Lung (tissue), 12 donors: ENCODE results near the gene WDR53. TPM values are rescaled to one million over a fixed set of nuclear protein-coding genes. Genes with fewer than 3 reads are reported as not detected.

Experiments
- ATAC-seq: fragments of 200-7000 bp; cut with Tn5 transposase; one replicate; pipeline ENCODE4 v1.9.1; 2020; ENCODE audit warnings: moderate number of reproducible peaks; ENCODE audit not compliant: insufficient read depth, low FRiP score
- DNase-seq, 3 donors: peaks; one replicate each; pipeline ENCODE4 v3.0.0-alpha.2; 2013 to 2017
- H3K27ac ChIP-seq, 2 donors: one replicate each; pipeline ENCODE4 v1.5.1; 2013; ENCODE audit warnings: mild to moderate bottlenecking in 2 of 2, moderate library complexity in 2 of 2, control low read depth in 1 of 2, inconsistent platforms in 1 of 2, low read depth in 1 of 2, low read length in 1 of 2
- H3K27me3 ChIP-seq, 3 donors: one replicate each; pipeline ENCODE4 v1.5.1; 2013; ENCODE audit warnings: low read length in 2 of 3; ENCODE audit not compliant: control insufficient read depth in 3 of 3, insufficient read depth in 3 of 3
- H3K36me3 ChIP-seq, 4 donors: one replicate each; pipeline ENCODE4 v1.5.1; 2013; ENCODE audit warnings: low read length in 4 of 4, mild to moderate bottlenecking in 1 of 4, moderate library complexity in 1 of 4; ENCODE audit not compliant: control insufficient read depth in 4 of 4, insufficient read depth in 4 of 4
- H3K4me1 ChIP-seq, 5 donors: one replicate each; pipeline ENCODE4 v1.5.1; 2013; ENCODE audit warnings: low read length in 5 of 5, mild to moderate bottlenecking in 2 of 5, moderate library complexity in 1 of 5; ENCODE audit not compliant: control insufficient read depth in 5 of 5, insufficient read depth in 5 of 5
- H3K4me3 ChIP-seq: one replicate; pipeline ENCODE4 v1.5.1; 2013; ENCODE audit warnings: mild to moderate bottlenecking, control low read depth, moderate library complexity
- H3K9ac ChIP-seq, 2 donors: one replicate each; pipeline ENCODE4 v1.5.1; 2013; ENCODE audit warnings: low read length in 2 of 2, control low read depth in 1 of 2; ENCODE audit not compliant: insufficient read depth in 1 of 2
- H3K9me3 ChIP-seq, 4 donors: one replicate each; pipeline ENCODE4 v1.5.1; 2013; ENCODE audit warnings: low read length in 3 of 4, mild to moderate bottlenecking in 1 of 4, moderate library complexity in 1 of 4; ENCODE audit not compliant: control insufficient read depth in 4 of 4, insufficient read depth in 3 of 4
- CTCF ChIP-seq: IDR thresholded peaks from 2 replicates; pipeline ENCODE4 v1.5.1; 2012; ENCODE audit warnings: mild to moderate bottlenecking; ENCODE audit errors: control extremely low read depth, extremely low read depth
- WGBS, 2 donors: extraction: QIAGEN DNeasy Blood & Tissue Kit; methylation state at CpG; one replicate each; pipeline ENCODE4 v1.1.7; 2013; 5-methylcytosine and 5-hydroxymethylcytosine counted together
- polyA plus RNA-seq, 2 donors: library from polyadenylated mRNA; stranded (reverse); fragments of 200-250 nt; gene quantifications; one replicate each; pipeline ENCODE4 v1.2.1, GENCODE V29; 2013
- total RNA-seq, 2 donors: library from RNA; depleted of rRNA in 1 of 2; stranded (reverse); fragments of >200 nt in 1 of 2; gene quantifications; one replicate each; pipeline ENCODE4 v1.2.1, GENCODE V29; 2014 to 2021
- donor health status: control.
- donor health status: control.
- donor health status: Bipolar disorder and iron deficiency.
- donor health status: healthy.
- donor health status: DM: yes; HTN: yes; CAD: no.

The WDR53 gene
- total and polyA plus RNA-seq, 4 donors, result 6.3 to 17.4 (median 9.5) TPM

GRCh38 chr3:196537319-196537984, 30.9 kb downstream of the WDR53 start:
- Histone ChIP-seq H3K9ac (no peak overlapping the region), H3K9me3 (peaks cover 0 to 2% (median 0%) of the 10 kb centered on the region in 4 donors), H3K4me3 (no peak overlapping the region), H3K36me3 (no peaks in the 10 kb centered on the region), H3K4me1 (no peaks in the 10 kb centered on the region), H3K27ac (no peak overlapping the region), H3K27me3 (peaks cover 0 to 2% (median 0%) of the 10 kb centered on the region in 3 donors)
- WGBS, 2 donors, result 37 to 45% methylated on average over 18 of the region's 18 CpGs
- no peak for ATAC-seq
- peak; percentile 27 for TF ChIP-seq CTCF
- DNase-seq, result peak; percentile 16 to 35 (median 16)

- DNase-seq, result no peak
- peaks cover 0 to 5% (median 0%) of the 10 kb centered on the region in 5 donors for H3K4me1 ChIP-seq
- no peak for TF ChIP-seq CTCF
- H3K27me3 ChIP-seq, result peaks cover 0 to 2% (median 0%) of the 10 kb centered on the region in 3 donors
- no peak overlapping the region for H3K9ac ChIP-seq
- no peak overlapping the region for H3K4me3 ChIP-seq
- H3K27ac ChIP-seq, result no peak overlapping the region
- H3K36me3 ChIP-seq, result no peaks in the 10 kb centered on the region
- peaks cover 0 to 5% (median 0%) of the 10 kb centered on the region in 4 donors for H3K9me3 ChIP-seq
- 44 to 57% methylated on average over 14 of the region's 14 CpGs for WGBS, 2 donors
- ATAC-seq, result no peak
Observed at GRCh38 chr3:196533260-196533681, 35.1 kb downstream of the WDR53 start.

GRCh38 chr3:196531418-196531817, 36.9 kb downstream of the WDR53 start:
- Histone ChIP-seq H3K4me1 (peaks cover 0 to 5% (median 0%) of the 10 kb centered on the region in 5 donors), H3K9ac (no peak overlapping the region), H3K27ac (no peak overlapping the region), H3K4me3 (no peak overlapping the region), H3K36me3 (no peaks in the 10 kb centered on the region), H3K27me3 (peaks cover 0 to 2% (median 0%) of the 10 kb centered on the region in 3 donors), H3K9me3 (peaks cover 0 to 5% (median 0%) of the 10 kb centered on the region in 4 donors)
- WGBS, 2 donors, result 89 to 95% methylated on average over 4 of the region's 4 CpGs
- DNase-seq (no peak), ATAC-seq (no peak)
- no peak for TF ChIP-seq CTCF
